Measurements from ENCODE around the gene MFAP2. TPM values are rescaled to one million over a fixed set of nuclear protein-coding genes. Genes with fewer than 3 reads are reported as not detected.

MFAP2 gene
- total and polyA plus RNA-seq, 4 donors: 21.3 to 65.3 (median 41.8) TPM

DNA sequence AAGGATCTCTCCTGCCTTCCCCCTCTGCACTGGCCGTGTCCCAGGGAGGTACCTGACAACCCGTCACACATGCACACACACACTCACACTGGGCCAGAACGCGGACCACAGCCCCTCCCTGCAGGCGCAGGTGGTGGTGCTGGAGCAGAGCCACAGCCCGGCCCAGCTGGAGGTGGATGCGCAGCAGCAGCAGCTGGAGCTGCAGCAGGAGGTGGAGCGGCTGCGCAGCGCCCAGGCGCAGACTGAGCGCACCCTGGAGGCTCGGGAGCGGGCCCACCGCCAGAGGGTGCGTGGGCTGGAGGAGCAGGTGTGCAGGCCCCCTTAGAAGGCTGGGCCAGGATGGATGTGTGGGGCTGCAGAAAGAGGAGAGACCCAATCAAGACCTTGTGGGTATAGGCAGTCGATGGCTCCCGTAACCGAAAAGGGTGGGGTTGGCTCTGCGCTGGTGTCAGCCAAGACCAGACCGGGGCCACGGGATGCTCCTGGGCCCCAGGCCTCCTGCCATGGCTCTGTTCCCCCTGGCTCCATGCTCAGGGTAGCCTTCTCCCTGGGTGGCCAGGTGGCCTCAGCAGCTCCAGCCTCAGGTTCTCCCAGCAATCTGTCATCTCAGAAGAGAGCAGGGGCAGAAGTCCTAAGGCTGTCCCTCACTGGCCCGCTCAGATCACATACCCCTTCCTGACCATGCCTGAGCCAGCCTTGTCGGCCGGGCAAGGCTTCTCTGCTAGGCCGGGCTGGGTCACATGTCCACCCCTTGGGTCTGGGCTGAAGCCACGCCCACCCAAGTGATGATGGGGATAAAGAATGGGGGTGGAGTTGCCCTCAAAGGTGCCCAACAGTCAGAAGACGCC is 8.9 kb downstream of the MFAP2 start:
- peak in 1 of 2 donors; percentile 72 for DNase-seq
- ATAC-seq (ENCODE audit: low FRiP score): no peak
- 53 to 55% methylated on average over 25 to 28 of the region's 28 CpGs for WGBS, 2 donors
- Histone ChIP-seq H3K9me3 (ENCODE audit: control insufficient read depth, low read length) (no peaks in the 10 kb centered on the region), H3K36me3 (ENCODE audit: control insufficient read depth in 1 of 2, insufficient read depth in 2 of 2, low read length in 1 of 2) (no peaks in the 10 kb centered on the region), H3K4me3 (ENCODE audit: low read length in 2 of 2) (no peak overlapping the region), H3K27ac (ENCODE audit: low read depth in 1 of 2, low read length in 2 of 2) (no peak overlapping the region), H3K4me1 (ENCODE audit: control insufficient read depth in 1 of 2, insufficient read depth in 2 of 2, low read length in 2 of 2) (no peaks in the 10 kb centered on the region), H3K27me3 (ENCODE audit: control insufficient read depth in 1 of 2, insufficient read depth in 2 of 2, low read length in 1 of 2) (no peaks in the 10 kb centered on the region)
- intact Hi-C loops (cut with DNase I): no loop called here

DNA sequence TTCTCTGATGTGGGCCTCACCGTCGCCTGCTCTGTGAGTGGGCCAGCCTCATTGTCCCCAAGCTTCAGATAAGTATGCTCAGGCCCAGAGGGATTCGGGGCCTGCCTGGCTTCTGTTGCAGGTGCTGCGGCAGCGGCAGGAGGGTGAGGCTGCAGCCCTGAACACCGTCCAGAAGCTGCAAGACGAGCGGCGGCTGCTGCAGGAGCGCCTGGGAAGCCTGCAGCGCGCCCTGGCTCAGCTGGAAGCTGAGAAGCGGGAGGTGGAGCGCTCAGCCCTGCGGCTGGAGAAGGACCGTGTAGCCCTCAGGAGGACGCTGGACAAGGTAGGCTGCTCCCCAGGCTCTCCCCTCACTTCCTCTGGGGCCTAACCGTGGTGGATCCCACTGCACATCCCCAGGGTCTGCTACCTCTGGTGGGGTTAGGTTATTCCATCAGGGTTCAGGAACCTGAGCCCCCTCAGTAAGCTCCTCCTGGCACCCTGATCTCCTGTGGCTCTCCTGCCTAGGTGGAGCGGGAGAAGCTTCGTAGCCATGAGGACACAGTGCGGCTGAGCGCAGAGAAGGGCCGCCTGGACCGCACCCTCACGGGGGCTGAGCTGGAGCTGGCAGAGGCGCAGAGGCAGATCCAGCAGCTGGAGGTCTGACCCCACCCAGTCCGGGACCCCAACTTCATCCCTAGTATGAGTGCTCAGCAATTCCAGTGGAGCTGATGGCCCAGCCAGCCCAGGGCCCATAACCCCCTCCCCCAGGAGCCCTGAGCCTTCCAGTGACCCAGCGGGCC is 10.1 kb downstream of the MFAP2 start:
- Histone ChIP-seq H3K4me1 (ENCODE audit: control insufficient read depth in 1 of 2, insufficient read depth in 2 of 2, low read length in 2 of 2) (no peaks in the 10 kb centered on the region), H3K27ac (ENCODE audit: low read depth in 1 of 2, low read length in 2 of 2) (no peak overlapping the region), H3K4me3 (ENCODE audit: low read length in 2 of 2) (no peak overlapping the region), H3K27me3 (ENCODE audit: control insufficient read depth in 1 of 2, insufficient read depth in 2 of 2, low read length in 1 of 2) (no peaks in the 10 kb centered on the region), H3K9me3 (ENCODE audit: control insufficient read depth, low read length) (no peaks in the 10 kb centered on the region), H3K36me3 (ENCODE audit: control insufficient read depth in 1 of 2, insufficient read depth in 2 of 2, low read length in 1 of 2) (no peaks in the 10 kb centered on the region)
- no peak for ATAC-seq (ENCODE audit: low FRiP score)
- intact Hi-C loops (cut with DNase I): no loop called here
- 92 to 93% methylated on average over 28 of the region's 28 CpGs for WGBS, 2 donors
- DNase-seq: no peak

DNA sequence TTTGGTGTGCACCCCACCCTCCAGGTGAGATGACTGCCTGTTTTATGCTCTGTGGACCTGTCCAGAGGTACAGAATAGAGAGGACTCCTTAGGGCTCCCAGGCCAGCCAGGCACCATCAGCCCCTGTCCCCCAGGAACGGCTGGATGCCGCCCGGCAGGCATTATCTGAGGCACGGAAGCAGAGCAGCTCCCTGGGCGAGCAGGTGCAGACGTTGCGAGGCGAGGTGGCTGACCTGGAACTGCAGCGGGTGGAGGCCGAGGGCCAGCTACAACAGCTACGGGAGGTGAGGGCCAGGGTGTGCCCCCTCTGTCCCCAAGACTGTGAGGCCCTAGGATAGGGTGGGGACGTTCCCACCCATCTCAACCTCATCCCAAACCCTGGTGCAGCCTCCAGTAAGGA is 10.8 kb downstream of the MFAP2 start:
- 86 to 88% methylated on average over 12 of the region's 12 CpGs for WGBS, 2 donors
- no peaks in the 10 kb centered on the region for H3K36me3 ChIP-seq (ENCODE audit: control insufficient read depth in 1 of 2, insufficient read depth in 2 of 2, low read length in 1 of 2)
- intact Hi-C loops (cut with DNase I): loop anchor here (5.0 to 10.0 kb wide), 2 partner anchors 43 to 625 kb away; partner anchors contain the start of gene ATP13A2 (in 1 of the 2)

DNA sequence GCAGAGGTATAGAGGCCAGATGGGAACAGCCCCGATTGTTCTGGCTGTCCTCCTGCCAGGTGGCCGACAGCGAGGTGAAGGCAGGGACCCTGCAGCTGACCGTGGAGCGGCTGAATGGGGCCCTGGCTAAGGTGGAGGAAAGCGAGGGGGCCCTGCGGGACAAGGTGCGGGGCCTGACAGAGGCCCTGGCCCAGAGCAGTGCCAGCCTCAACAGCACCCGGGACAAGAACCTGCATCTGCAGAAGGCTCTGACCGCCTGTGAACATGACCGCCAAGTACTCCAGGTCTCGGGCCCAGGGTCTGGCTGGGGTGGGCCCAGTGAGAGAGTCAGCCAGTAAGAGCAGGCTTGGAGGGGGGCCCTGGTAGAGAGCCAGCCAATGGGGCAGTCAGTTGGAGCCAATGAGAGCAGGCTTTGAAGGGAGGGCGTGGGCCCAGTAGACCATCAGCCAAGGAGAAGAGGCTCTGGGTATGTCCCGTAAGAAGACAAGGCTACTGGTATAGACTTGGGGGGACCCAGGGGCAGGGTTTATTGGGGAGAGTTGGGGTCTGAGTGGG is 11.3 kb downstream of the MFAP2 start:
- Histone ChIP-seq H3K27me3 (ENCODE audit: control insufficient read depth in 1 of 2, insufficient read depth in 2 of 2, low read length in 1 of 2) (no peaks in the 10 kb centered on the region), H3K4me3 (ENCODE audit: low read length in 2 of 2) (no peak overlapping the region), H3K4me1 (ENCODE audit: control insufficient read depth in 1 of 2, insufficient read depth in 2 of 2, low read length in 2 of 2) (no peaks in the 10 kb centered on the region), H3K27ac (ENCODE audit: low read depth in 1 of 2, low read length in 2 of 2) (no peak overlapping the region), H3K36me3 (ENCODE audit: control insufficient read depth in 1 of 2, insufficient read depth in 2 of 2, low read length in 1 of 2) (no peaks in the 10 kb centered on the region), H3K9me3 (ENCODE audit: control insufficient read depth, low read length) (no peaks in the 10 kb centered on the region)
- WGBS, 2 donors: 77 to 79% methylated on average over 14 of the region's 14 CpGs
- intact Hi-C loops (cut with DNase I): loop anchor here (5.0 to 10.0 kb wide), 2 partner anchors 43 to 626 kb away; partner anchors contain the start of gene ATP13A2 (in 1 of the 2)
- ATAC-seq (ENCODE audit: low FRiP score) (no peak), DNase-seq (no peak)

More for the DNA sequence above, 10.8 kb downstream of the MFAP2 start:
- H3K27ac ChIP-seq (ENCODE audit: low read depth in 1 of 2, low read length in 2 of 2): no peak overlapping the region
- DNase-seq (no peak), ATAC-seq (ENCODE audit: low FRiP score) (no peak)
- no peak overlapping the region for H3K4me3 ChIP-seq (ENCODE audit: low read length in 2 of 2)
- no peaks in the 10 kb centered on the region for H3K4me1 ChIP-seq (ENCODE audit: control insufficient read depth in 1 of 2, insufficient read depth in 2 of 2, low read length in 2 of 2)
- no peaks in the 10 kb centered on the region for H3K27me3 ChIP-seq (ENCODE audit: control insufficient read depth in 1 of 2, insufficient read depth in 2 of 2, low read length in 1 of 2)
- no peaks in the 10 kb centered on the region for H3K9me3 ChIP-seq (ENCODE audit: control insufficient read depth, low read length)

DNA sequence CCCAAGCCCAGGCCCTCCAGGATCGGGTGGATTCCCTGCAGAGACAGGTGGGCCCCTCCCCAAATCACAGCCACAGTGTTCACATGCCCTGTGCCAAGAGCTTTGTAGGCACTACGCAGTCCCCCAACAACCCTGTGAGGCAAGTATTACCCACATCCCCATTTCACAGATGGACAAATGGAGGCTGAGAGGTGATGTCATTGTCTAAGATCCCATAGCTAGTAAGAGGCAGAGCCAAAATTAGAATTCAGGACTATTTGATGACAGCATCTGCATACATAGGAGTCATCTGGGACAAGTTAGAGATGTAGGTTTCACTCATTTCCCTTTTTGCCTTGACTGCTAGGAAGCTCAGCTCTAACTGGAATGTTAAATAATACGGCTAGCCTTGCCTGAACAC is 12.0 kb downstream of the MFAP2 start:
- ATAC-seq (ENCODE audit: low FRiP score) (no peak), DNase-seq (no peak)
- H3K36me3 ChIP-seq (ENCODE audit: control insufficient read depth in 1 of 2, insufficient read depth in 2 of 2, low read length in 1 of 2): no peaks in the 10 kb centered on the region
- intact Hi-C loops (cut with DNase I): loop anchor here (5.0 to 10.0 kb wide), 2 partner anchors 44 to 626 kb away; partner anchors contain the start of gene ATP13A2 (in 1 of the 2)
- H3K9me3 ChIP-seq (ENCODE audit: control insufficient read depth, low read length): no peaks in the 10 kb centered on the region
- no peak overlapping the region for H3K4me3 ChIP-seq (ENCODE audit: low read length in 2 of 2)
- WGBS, 2 donors: 95 to 97% methylated on average over 3 of the region's 3 CpGs
- no peaks in the 10 kb centered on the region for H3K4me1 ChIP-seq (ENCODE audit: control insufficient read depth in 1 of 2, insufficient read depth in 2 of 2, low read length in 2 of 2)
- no peak overlapping the region for H3K27ac ChIP-seq (ENCODE audit: low read depth in 1 of 2, low read length in 2 of 2)
- H3K27me3 ChIP-seq (ENCODE audit: control insufficient read depth in 1 of 2, insufficient read depth in 2 of 2, low read length in 1 of 2): no peaks in the 10 kb centered on the region

DNA sequence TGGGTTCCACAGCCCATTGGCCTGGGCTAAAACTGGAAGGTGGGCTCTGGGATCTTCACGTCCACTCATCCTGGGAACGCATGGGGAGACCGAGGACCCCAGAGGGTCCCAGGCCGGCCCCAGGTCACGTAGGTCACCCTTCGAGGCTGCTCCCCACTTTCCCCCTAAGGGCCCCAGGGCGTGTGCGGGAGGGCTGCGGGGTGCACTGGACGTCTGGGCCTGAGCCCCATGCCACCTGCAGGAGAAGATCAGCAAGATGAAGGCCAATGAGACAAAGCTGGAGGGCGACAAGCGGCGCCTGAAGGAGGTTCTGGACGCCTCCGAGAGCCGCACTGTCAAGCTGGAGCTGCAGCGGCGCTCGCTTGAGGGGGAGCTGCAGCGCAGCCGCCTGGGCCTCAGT is 12.5 kb downstream of the MFAP2 start:
- H3K36me3 ChIP-seq (ENCODE audit: control insufficient read depth in 1 of 2, insufficient read depth in 2 of 2, low read length in 1 of 2): no peaks in the 10 kb centered on the region

DNA sequence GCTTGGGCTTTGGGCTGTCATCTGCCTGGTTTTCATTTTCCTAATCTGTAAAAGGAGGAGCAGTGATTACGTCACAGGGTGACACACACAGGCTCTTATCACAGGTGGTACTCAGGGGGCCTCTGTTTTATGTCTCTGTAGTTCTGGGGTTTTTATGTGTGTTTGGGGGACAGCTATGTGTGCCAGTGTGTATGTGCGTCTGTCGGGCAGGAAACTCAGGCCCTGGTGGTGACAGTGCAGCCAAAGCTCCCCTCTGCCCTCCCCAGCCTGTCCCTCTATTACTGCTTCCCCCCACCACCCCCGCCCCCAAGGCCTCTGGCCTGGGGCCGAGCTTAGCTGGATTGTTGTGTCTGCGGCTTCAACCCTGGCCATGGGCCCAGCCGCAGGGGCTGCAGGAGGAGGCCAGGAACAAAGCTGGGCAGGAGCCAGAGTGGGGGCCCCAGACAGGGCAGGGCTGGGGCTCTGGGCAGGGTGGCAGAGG is 13.3 kb downstream of the MFAP2 start:
- WGBS, 2 donors: 3 to 6% methylated on average over 7 of the region's 7 CpGs
- DNase-seq: peak; percentile 84 to 87
- intact Hi-C loops (cut with DNase I): loop anchor here (2.0 to 10.0 kb wide), 3 partner anchors 14 to 628 kb away; partner anchors contain the start of genes ATP13A2 (in 1 of the 2) and MFAP2 (in 1 of the 2)
- no peak overlapping the region for H3K4me3 ChIP-seq (ENCODE audit: low read length in 2 of 2)
- peak; percentile 16 for ATAC-seq (ENCODE audit: low FRiP score)
- no peaks in the 10 kb centered on the region for H3K36me3 ChIP-seq (ENCODE audit: control insufficient read depth in 1 of 2, insufficient read depth in 2 of 2, low read length in 1 of 2)
- H3K9me3 ChIP-seq (ENCODE audit: control insufficient read depth, low read length): no peaks in the 10 kb centered on the region
- no peaks in the 10 kb centered on the region for H3K27me3 ChIP-seq (ENCODE audit: control insufficient read depth in 1 of 2, insufficient read depth in 2 of 2, low read length in 1 of 2)
- peak overlapping the region in 1 of 2 donors; percentile 8 for H3K27ac ChIP-seq (ENCODE audit: low read depth in 1 of 2, low read length in 2 of 2)
- H3K4me1 ChIP-seq (ENCODE audit: control insufficient read depth in 1 of 2, insufficient read depth in 2 of 2, low read length in 2 of 2): no peaks in the 10 kb centered on the region

More for the DNA sequence above, 12.5 kb downstream of the MFAP2 start:
- DNase-seq (no peak), ATAC-seq (ENCODE audit: low FRiP score) (no peak)
- Histone ChIP-seq H3K9me3 (ENCODE audit: control insufficient read depth, low read length) (no peaks in the 10 kb centered on the region), H3K4me3 (ENCODE audit: low read length in 2 of 2) (no peak overlapping the region), H3K4me1 (ENCODE audit: control insufficient read depth in 1 of 2, insufficient read depth in 2 of 2, low read length in 2 of 2) (no peaks in the 10 kb centered on the region), H3K27ac (ENCODE audit: low read depth in 1 of 2, low read length in 2 of 2) (no peak overlapping the region), H3K27me3 (ENCODE audit: control insufficient read depth in 1 of 2, insufficient read depth in 2 of 2, low read length in 1 of 2) (no peaks in the 10 kb centered on the region)
- intact Hi-C loops (cut with DNase I): loop anchor here (2.0 to 10.0 kb wide), 3 partner anchors 13 to 627 kb away; partner anchors contain the start of genes ATP13A2 (in 1 of the 2) and MFAP2 (in 1 of the 2)
- 92 to 95% methylated on average over 21 of the region's 21 CpGs for WGBS, 2 donors

DNA sequence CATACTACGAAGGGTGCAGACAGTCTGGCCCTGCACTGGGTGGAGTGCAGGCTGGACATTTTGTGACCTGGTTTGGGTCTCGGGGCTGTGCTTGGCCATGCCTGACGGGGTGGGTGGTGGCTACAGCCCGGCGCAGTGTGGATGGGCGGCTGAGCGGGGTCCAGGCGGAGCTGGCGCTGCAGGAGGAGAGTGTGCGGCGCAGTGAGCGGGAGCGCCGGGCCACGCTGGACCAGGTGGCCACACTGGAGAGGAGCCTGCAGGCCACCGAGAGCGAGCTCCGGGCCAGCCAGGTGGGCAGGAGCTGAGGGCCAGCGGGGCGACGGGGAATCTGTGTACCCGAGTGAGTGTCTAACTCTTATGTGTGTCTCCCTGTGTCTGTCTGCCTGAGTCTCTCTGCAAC is 14.1 kb downstream of the MFAP2 start:
- no peak overlapping the region for H3K4me3 ChIP-seq (ENCODE audit: low read length in 2 of 2)
- no peak for ATAC-seq (ENCODE audit: low FRiP score)
- WGBS, 2 donors: 90 to 93% methylated on average over 22 of the region's 22 CpGs

More for the DNA sequence above, 14.1 kb downstream of the MFAP2 start:
- intact Hi-C loops (cut with DNase I): loop anchor here (2.0 to 10.0 kb wide), 3 partner anchors 15 to 629 kb away; partner anchors contain the start of genes ATP13A2 (in 1 of the 2) and MFAP2 (in 1 of the 2)
- Histone ChIP-seq H3K27me3 (ENCODE audit: control insufficient read depth in 1 of 2, insufficient read depth in 2 of 2, low read length in 1 of 2) (no peaks in the 10 kb centered on the region), H3K4me1 (ENCODE audit: control insufficient read depth in 1 of 2, insufficient read depth in 2 of 2, low read length in 2 of 2) (no peaks in the 10 kb centered on the region), H3K27ac (ENCODE audit: low read depth in 1 of 2, low read length in 2 of 2) (no peak overlapping the region), H3K36me3 (ENCODE audit: control insufficient read depth in 1 of 2, insufficient read depth in 2 of 2, low read length in 1 of 2) (no peaks in the 10 kb centered on the region), H3K9me3 (ENCODE audit: control insufficient read depth, low read length) (no peaks in the 10 kb centered on the region)
- DNase-seq: no peak
